Activated naive CD8-positive, alpha-beta T cell (primary cell): ENCODE measurements around the gene ETV2.
"Not testable (repeated sequence)": the region's sequence is repeated elsewhere in the genome, so short reads cannot be mapped to it uniquely, and the experiment has no call there.

ENCODE experiments used
- H3K27ac Mint-ChIP-seq: one replicate; pipeline ENCODE4 v1.8.0; 2021; ENCODE audit warnings: mixed read lengths
- H3K27me3 Mint-ChIP-seq: one replicate; pipeline ENCODE4 v1.8.0; 2021; ENCODE audit warnings: mixed read lengths
- H3K36me3 Mint-ChIP-seq: one replicate; pipeline ENCODE4 v1.8.0; 2021; ENCODE audit warnings: mixed read lengths
- H3K4me1 Mint-ChIP-seq: one replicate; pipeline ENCODE4 v1.8.0; 2021; ENCODE audit warnings: low read depth, mixed read lengths
- H3K4me3 Mint-ChIP-seq: one replicate; pipeline ENCODE4 v1.8.0; 2021; ENCODE audit warnings: mild to moderate bottlenecking, mixed read lengths
- H3K9me3 Mint-ChIP-seq: one replicate; pipeline ENCODE4 v1.8.0; 2021; ENCODE audit warnings: low read depth, mixed read lengths

Gene ETV2

GRCh38 chr19:35665157-35665556 lies 23.6 kb downstream of the ETV2 start:
- Mint-ChIP-seq H3K27ac (peak overlapping the region; percentile 6), H3K4me3 (no peak overlapping the region), H3K9me3 (no peaks in the 10 kb centered on the region), H3K27me3 (peaks cover 2% of the 10 kb centered on the region), H3K36me3 (no peaks in the 10 kb centered on the region), H3K4me1 (no peaks in the 10 kb centered on the region)

- H3K27ac Mint-ChIP-seq: peak overlapping the region; percentile 6
- peaks cover 2% of the 10 kb centered on the region for H3K27me3 Mint-ChIP-seq
- no peaks in the 10 kb centered on the region for H3K9me3 Mint-ChIP-seq
- H3K4me1 Mint-ChIP-seq: no peaks in the 10 kb centered on the region
- no peak overlapping the region for H3K4me3 Mint-ChIP-seq
- H3K36me3 Mint-ChIP-seq: no peaks in the 10 kb centered on the region
Observed at GRCh38 chr19:35665604-35666003, 24.1 kb downstream of the ETV2 start.

GRCh38 chr19:35666251-35666913 lies 24.8 kb downstream of the ETV2 start, which contains the start of gene UPK1A:
Gene UPK1A (plus strand): TSS chr19:35666517. CDS start chr19:35666813, 296 bp downstream.
- Mint-ChIP-seq H3K27ac (peak within 1 kb of the TSS; percentile 54), H3K9me3 (no peaks in the 10 kb centered on the region), H3K4me1 (no peaks in the 10 kb centered on the region), H3K4me3 (no peak within 1 kb of the TSS), H3K27me3 (peaks cover 2% of the 10 kb centered on the region), H3K36me3 (no peaks in the 10 kb centered on the region)

GRCh38 chr19:35669566-35669965 lies 28.0 kb downstream of the ETV2 start:
- H3K36me3 Mint-ChIP-seq: peaks cover 2% of the 10 kb centered on the region
- H3K4me1 Mint-ChIP-seq: peaks cover 8% of the 10 kb centered on the region
- no peak overlapping the region for H3K4me3 Mint-ChIP-seq
- no peak overlapping the region for H3K27ac Mint-ChIP-seq
- no peaks in the 10 kb centered on the region for H3K9me3 Mint-ChIP-seq
- H3K27me3 Mint-ChIP-seq: peaks cover 6% of the 10 kb centered on the region

GRCh38 chr19:35669974-35670373 lies 28.4 kb downstream of the ETV2 start:
- H3K4me1 Mint-ChIP-seq: peaks cover 8% of the 10 kb centered on the region
- H3K27me3 Mint-ChIP-seq: peaks cover 6% of the 10 kb centered on the region
- no peak overlapping the region for H3K27ac Mint-ChIP-seq
- H3K36me3 Mint-ChIP-seq: peaks cover 2% of the 10 kb centered on the region
- H3K4me3 Mint-ChIP-seq: no peak overlapping the region
- H3K9me3 Mint-ChIP-seq: no peaks in the 10 kb centered on the region

- Mint-ChIP-seq H3K4me3 (no peak overlapping the region), H3K27ac (no peak overlapping the region), H3K4me1 (peaks cover 8% of the 10 kb centered on the region), H3K27me3 (peaks cover 6% of the 10 kb centered on the region), H3K36me3 (peaks cover 2% of the 10 kb centered on the region), H3K9me3 (no peaks in the 10 kb centered on the region)
Observed at GRCh38 chr19:35670686-35671085, 29.1 kb downstream of the ETV2 start.

GRCh38 chr19:35671818-35672217 lies 30.3 kb downstream of the ETV2 start:
- Mint-ChIP-seq H3K9me3 (no peaks in the 10 kb centered on the region), H3K27me3 (peaks cover 6% of the 10 kb centered on the region), H3K4me1 (peaks cover 8% of the 10 kb centered on the region), H3K36me3 (peaks cover 2% of the 10 kb centered on the region), H3K27ac (no peak overlapping the region), H3K4me3 (peak overlapping the region; percentile 17)

GRCh38 chr19:35673121-35673804 lies 31.7 kb downstream of the ETV2 start:
- Mint-ChIP-seq H3K9me3 (no peaks in the 10 kb centered on the region), H3K27me3 (peaks cover 10% of the 10 kb centered on the region), H3K27ac (no peak overlapping the region), H3K4me1 (peaks cover 8% of the 10 kb centered on the region), H3K4me3 (peak overlapping the region; percentile 76), H3K36me3 (peaks cover 5% of the 10 kb centered on the region)

- Mint-ChIP-seq H3K4me1 (peaks cover 8% of the 10 kb centered on the region), H3K4me3 (no peak overlapping the region), H3K27me3 (peaks cover 8% of the 10 kb centered on the region)
Observed at GRCh38 chr19:35675589-35676140, 34.1 kb downstream of the ETV2 start.

GRCh38 chr19:35689836-35690235 lies 48.3 kb downstream of the ETV2 start:
- Mint-ChIP-seq H3K27ac (no peak overlapping the region), H3K36me3 (no peaks in the 10 kb centered on the region), H3K4me1 (no peaks in the 10 kb centered on the region), H3K27me3 (no peaks in the 10 kb centered on the region), H3K9me3 (no peaks in the 10 kb centered on the region), H3K4me3 (no peak overlapping the region)

More at GRCh38 chr19:35675589-35676140, 34.1 kb downstream of the ETV2 start:
- Mint-ChIP-seq H3K9me3 (no peaks in the 10 kb centered on the region), H3K36me3 (peaks cover 5% of the 10 kb centered on the region), H3K27ac (peak overlapping the region; percentile 11)

GRCh38 chr19:35691106-35691505 lies 49.6 kb downstream of the ETV2 start:
- not testable (repeated sequence) for H3K9me3 Mint-ChIP-seq, H3K27ac Mint-ChIP-seq, H3K27me3 Mint-ChIP-seq

GRCh38 chr19:35692010-35692409 lies 50.5 kb downstream of the ETV2 start:
- Mint-ChIP-seq H3K4me1 (peaks cover 2% of the 10 kb centered on the region), H3K27me3 (no peaks in the 10 kb centered on the region), H3K27ac (no peak overlapping the region), H3K9me3 (no peaks in the 10 kb centered on the region), H3K36me3 (no peaks in the 10 kb centered on the region), H3K4me3 (no peak overlapping the region)

More at GRCh38 chr19:35691106-35691505, 49.6 kb downstream of the ETV2 start:
- not testable (repeated sequence) for H3K36me3 Mint-ChIP-seq, H3K4me1 Mint-ChIP-seq, H3K4me3 Mint-ChIP-seq

- no peaks in the 10 kb centered on the region for H3K27me3 Mint-ChIP-seq
- no peak overlapping the region for H3K4me3 Mint-ChIP-seq
- H3K36me3 Mint-ChIP-seq: no peaks in the 10 kb centered on the region
- H3K9me3 Mint-ChIP-seq: no peaks in the 10 kb centered on the region
- H3K4me1 Mint-ChIP-seq: peaks cover 2% of the 10 kb centered on the region
- H3K27ac Mint-ChIP-seq: no peak overlapping the region
Observed at GRCh38 chr19:35693422-35693821, 51.9 kb downstream of the ETV2 start.

- no peak overlapping the region for H3K27ac Mint-ChIP-seq
- no peaks in the 10 kb centered on the region for H3K27me3 Mint-ChIP-seq
- no peaks in the 10 kb centered on the region for H3K9me3 Mint-ChIP-seq
- H3K36me3 Mint-ChIP-seq: no peaks in the 10 kb centered on the region
- peaks cover 2% of the 10 kb centered on the region for H3K4me1 Mint-ChIP-seq
- no peak overlapping the region for H3K4me3 Mint-ChIP-seq
Observed at GRCh38 chr19:35693835-35694599, 52.5 kb downstream of the ETV2 start.
